ENCODE data around the gene APOL5.

DNA sequence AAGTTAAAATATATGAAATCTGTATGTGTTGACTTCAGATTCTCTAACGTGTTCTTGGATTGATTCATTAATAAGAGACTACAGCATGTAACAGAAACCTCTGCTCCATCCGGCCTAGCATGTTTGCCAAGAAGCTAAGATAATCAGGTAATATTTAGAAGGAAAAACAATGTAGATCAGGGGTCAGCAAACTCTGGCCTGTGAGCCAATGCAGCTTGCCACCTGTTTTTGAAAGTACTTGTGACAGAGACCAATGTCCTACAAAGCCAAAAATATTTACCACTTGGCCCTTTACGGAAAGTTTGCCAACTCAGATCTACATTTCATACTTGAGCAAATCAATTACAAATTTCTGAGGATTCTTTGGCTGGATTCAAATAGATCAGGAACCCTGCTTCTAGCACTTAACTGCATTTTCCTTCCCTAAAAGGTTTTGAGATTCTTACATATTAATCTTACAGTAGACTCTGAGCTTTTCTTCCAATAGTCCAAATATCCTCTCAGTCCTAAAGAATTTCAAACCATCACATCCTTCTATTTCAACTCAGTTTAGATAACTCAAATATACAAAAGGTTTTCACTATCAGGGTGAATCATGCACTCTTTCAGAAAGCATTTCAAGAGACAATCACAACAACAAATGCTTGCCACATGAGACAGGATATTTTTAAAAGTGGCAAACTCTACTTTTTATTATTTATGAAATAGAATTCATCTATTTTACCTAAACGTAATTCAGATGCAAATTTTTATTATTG lies 29.5 kb downstream of the APOL5 start:
- no peak for TF ChIP-seq YY1 (IDR thresholded peaks at IDR 0.05; ENCODE audit: insufficient read depth, insufficient read length)
- TF ChIP-seq ZNF274 (IDR thresholded peaks at IDR 0.05; ENCODE audit: low read depth, low read length) = no peak
- no peak for TF ChIP-seq SUZ12 (IDR thresholded peaks at IDR 0.05; ENCODE audit: extremely low read depth, insufficient read depth, insufficient read length)

All from NT2/D1 (cell line).